GM21423 (cell line): ENCODE measurements around the gene NARF.
"Not testable (repeated sequence)": the region's sequence is repeated elsewhere in the genome, so short reads cannot be mapped to it uniquely, and the experiment has no call there.

Experiments used
- ATAC-seq: cut with Tn5 transposase; IDR thresholded peaks from one replicate; pipeline ENCODE4 v1.9.1; 2021; ENCODE audit warnings: mild to moderate bottlenecking, moderate library complexity; ENCODE audit not compliant: unreplicated experiment

NARF gene

DNA sequence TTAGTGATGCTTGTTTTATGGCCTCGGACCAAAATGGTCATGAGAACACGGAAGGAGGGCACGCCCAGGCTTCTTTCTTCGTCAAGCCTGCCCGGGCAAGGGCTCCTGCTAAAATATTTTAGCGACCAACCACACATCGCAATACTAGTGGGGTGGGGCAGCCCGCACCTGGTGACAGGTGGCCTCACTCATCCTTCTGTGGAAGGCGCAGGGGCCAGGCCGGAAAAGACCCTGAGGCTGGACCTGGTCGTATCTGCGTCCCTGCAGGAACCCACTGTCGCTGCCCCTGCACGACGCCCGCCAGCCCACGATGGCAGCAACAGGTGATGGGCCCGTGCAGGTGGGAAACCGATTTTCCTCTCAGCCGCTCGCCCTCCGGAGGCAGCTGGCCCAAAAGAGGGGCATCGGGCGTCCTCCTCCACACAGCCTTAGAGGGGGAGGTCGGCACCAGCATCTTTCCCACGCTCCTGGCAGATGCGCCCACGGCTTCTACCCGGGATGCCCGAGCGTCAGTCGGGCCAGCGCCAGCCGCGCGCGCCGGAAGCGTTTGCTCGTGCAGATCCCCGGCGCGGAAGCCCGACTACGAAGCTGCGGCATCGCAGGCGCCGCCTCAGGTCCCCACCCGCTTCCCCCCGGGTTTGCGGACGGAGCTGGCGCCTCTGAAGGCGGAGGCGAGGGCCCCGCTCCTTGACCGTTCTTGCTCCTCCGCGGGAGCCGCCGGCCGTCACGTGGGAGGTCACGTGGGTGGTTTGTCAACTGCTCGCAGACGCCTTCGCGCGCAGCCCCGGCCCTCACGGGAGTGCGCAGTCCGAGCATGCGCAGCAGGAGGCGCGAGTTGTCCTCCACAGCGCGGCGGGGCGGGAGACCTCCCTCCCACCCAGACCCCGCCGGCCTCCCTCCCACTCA, 38.2 kb downstream of the NARF start:
- ATAC-seq, result peak; percentile 68

DNA sequence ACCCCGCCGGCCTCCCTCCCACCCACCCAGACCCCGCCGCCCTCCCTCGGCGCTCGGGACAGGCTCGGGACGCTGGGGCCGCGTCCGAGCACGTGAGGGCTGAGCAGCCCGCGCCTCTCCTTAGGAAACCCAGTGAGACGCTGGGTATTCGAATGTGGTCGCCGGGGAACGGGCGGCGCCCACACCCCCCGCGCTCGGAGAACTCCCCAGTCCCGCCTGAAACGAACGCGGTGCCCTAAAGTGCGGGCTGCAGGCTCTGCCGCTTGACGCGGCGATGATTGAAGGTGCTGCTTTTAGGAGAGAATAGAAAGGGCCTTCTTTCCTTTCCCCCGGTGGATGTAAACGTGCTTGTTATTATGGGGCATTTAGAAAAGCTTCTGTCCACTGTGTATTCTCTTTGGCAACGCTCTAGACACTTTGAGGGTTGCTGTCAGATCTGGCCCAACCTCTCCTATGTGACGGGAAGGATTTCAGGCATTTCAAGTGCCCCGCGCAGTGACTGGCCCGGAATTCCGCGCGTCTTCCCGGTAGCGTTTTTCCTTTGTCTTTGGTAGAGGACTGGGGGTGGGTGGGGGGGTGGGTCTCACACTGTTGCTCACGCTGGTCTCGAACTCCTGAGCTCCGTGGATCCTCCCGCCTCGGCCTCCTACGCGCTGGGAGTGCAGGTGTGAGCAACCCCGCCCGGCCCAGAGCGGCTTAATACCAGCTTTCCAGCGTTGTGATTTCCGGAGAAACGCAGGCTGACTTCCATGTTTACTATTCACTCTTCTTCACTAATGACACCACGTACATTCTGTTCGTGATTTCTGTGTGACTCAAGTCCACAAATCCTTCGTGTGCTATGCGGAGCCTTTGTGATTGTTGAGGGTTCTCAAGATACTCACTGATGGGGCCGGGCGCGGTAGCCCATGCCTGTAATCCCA, 39.2 kb downstream of the NARF start:
- peak; percentile 4 for ATAC-seq

DNA sequence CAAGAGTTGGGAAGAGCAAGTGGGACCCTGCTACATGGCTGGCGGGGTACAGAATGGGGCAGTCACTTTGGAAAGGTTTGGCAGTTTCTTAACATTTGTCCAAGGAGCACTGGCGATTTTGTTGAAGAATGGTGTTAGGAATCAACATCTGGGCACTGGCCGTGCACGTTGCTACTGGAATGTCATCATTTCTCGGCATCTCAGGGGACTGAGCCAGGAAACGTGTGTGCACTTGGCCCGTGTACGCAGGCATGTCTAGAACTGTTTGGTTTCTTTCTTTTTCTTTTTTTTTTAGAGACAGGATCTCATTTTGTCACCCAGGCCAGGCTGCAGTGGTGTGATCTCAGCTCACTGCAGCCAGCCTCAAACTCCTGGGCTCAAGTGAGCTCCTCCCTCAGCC, 43.7 kb downstream of the NARF start:
- ATAC-seq, result no peak

DNA sequence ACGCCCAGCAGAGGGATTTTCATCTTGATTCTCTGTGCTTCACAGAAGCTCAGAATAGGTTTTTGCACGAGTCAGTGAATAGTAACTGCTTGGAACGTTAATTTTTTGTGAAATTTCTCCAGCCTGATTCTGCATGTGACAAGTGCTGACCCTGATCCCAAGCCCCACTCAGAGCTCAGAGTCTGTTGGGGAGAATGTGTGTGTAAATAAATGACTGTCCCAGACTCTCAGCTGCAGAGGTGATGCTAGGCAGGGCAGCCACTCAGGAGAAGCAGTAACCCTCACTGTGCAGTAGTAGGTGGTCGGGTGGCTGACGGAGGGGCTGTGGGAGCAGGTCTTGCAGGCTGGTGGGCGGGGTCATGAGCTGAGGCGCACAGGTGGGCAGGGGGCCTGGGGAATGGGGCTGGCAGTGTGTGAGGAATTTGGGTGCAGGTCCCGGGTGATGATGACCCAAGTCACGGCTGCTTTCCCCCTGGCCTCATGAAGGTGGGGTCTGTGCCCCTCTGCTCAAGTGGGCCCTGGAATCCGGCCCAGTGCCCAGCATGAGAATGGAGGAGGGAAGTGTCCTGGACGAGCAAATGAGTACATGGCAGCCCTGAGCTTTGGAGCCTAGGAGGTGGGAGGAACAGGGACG, 44.7 kb downstream of the NARF start:
- ATAC-seq, result no peak

DNA sequence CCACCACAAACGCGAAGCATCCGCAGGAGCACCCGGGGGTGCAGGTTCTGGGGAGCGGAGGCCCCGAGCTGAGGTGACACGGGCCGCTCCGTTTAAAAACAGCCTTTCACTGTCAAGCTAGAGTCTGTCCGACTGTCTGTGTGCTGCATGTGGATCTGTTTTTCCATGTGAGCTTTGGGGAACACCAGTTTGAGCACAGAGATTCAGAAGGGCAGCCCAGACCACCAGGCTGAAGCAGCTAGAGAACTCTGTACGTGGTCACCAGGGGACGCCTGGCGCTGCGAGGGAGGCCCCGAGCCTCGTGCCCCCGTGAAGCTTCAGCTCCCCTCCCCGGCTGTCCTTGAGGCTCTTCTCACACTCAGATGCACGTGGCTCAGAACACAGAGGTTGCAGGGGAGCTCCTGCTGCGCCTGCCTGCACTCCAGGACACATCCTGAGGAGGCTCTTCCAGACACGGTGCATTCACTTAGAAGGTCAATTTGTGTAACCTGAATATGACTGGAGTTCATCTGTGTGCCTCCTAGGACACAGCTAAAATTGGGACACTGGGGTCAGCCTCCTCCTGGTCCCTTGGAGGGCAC, 45.3 kb downstream of the NARF start:
- no peak for ATAC-seq

DNA sequence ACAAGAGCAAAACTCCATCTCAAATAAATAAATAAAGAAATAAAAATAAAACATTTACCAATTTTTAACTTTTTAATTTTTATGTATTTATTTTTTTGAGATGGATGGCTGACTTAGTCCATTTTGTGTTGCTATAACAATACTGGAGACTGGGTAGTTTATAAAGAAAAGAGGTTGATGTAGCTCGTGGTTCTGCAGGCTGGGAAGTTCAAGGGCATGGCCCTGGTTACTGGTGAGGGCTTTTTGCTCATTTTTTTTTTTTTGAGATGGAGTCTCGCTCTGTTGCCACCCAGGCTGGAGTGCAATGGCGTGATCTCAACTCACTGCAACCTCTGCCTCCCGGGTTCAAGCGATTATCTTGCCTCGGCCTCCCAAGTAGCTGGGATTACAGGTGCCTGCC, 46.8 kb downstream of the NARF start:
- no peak for ATAC-seq

DNA sequence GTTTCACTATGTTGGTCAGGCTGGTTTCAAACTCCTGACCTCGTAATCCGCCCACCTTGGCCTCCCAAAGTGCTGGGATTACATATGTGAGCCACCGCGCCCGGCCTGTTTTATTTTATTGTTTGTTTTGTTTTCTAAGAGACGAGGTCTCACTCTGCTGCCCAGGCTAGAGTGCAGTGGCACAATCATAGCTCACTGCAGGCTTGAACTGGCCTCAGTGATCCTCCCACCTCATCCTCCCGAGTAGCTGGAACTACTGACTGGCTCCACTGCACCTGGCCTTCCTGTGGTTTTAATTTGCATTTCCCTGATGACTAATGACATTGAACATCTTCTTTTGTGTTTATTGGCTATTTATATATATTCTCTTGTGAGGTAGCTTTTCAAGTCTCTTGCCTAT, 47.9 kb downstream of the NARF start:
- peak; percentile 88 for ATAC-seq

DNA sequence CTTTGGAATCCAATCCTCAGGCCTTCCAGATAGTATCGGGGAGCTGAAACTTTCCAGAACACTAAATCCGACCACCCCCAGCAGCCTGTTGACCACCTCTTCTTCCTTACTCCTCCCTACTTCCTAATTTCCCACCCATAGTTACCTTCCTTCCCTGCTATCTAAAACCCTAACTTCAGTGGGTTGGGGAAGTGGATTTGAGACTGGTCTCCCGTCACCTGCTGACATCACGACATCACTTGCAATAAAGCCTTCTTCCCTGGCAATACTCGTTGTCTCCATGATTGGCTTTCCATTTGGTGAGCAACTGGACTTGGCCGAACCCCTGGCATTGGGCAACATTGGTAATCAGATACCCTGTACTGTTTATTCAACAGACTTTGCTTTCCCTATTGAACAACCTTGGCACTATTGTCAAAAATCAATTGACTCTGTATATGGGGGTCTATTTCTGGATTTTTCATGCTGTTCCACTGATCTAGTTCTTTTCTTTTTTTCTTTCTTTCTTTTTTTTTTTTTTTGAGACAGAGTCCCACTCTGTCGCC, 49.2 kb downstream of the NARF start:
- ATAC-seq, result no peak

DNA sequence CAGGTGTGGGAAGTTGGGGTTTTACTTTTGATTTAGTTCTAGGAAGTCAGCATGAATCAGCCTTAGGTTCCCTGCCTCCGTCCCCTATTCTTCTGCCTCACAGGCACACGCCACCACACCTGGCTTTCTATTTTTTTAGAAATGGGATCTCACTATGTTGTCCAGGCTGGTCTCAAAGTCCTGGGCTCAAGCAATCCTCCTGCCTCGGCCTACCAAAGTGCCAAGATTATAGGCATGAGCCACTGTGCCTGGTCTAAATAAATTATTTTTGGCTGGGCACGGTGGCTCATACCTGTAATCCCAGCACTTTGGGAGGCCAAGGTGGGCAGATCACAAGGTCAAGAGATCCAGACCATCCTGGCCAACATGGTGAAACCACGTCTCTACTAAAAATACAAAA, 53.1 kb downstream of the NARF start:
- ATAC-seq, result not testable (repeated sequence)

DNA sequence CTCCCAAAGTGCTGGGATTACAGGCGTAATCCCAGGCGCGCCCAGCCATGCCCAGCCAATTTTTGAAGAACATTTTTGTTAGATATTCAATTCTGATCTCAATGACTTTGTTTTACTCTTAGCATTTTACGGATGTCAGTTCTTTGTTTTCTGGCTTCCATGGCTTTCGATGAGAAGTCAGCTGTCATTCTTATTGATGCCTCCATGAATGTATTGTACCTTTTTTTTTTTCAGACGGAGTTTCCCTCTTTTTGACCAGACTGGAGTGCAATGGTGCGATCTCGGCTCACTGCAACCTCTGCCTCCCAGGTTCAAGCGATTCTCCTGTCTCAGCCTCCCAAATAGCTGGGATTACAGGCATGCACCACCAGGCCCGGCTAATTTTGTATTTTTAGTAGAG, 55.3 kb downstream of the NARF start:
- ATAC-seq, result not testable (repeated sequence)

DNA sequence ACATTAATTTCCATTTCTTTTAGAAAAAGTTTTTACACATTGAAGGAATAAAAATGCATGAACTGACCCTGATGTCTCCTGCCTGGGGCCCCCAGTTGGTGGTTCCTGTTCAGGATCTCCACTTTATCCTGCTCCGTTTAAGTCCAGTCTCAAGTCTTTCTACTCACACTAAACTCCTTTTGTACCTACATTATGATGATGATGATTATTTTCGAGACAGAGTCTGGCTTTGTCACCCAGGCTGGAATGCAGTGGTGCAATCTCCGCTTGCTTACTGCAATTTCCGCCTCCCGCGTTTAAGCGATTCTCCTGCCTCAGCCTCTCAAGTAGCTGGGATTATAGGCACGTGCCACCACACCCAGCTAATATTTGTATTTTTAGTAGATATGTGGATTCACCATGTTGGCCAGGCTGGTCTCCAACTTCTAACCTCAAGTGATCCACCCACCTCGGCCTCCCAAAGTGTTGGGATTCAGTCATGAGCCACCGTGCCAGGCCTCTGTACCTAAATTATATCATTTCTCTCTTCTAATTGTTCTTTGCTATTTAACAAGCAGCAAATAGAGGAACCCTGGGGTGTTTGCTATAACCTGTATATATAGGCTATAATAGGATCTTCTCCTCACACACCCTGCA, 58.8 kb downstream of the NARF start:
- no peak for ATAC-seq

DNA sequence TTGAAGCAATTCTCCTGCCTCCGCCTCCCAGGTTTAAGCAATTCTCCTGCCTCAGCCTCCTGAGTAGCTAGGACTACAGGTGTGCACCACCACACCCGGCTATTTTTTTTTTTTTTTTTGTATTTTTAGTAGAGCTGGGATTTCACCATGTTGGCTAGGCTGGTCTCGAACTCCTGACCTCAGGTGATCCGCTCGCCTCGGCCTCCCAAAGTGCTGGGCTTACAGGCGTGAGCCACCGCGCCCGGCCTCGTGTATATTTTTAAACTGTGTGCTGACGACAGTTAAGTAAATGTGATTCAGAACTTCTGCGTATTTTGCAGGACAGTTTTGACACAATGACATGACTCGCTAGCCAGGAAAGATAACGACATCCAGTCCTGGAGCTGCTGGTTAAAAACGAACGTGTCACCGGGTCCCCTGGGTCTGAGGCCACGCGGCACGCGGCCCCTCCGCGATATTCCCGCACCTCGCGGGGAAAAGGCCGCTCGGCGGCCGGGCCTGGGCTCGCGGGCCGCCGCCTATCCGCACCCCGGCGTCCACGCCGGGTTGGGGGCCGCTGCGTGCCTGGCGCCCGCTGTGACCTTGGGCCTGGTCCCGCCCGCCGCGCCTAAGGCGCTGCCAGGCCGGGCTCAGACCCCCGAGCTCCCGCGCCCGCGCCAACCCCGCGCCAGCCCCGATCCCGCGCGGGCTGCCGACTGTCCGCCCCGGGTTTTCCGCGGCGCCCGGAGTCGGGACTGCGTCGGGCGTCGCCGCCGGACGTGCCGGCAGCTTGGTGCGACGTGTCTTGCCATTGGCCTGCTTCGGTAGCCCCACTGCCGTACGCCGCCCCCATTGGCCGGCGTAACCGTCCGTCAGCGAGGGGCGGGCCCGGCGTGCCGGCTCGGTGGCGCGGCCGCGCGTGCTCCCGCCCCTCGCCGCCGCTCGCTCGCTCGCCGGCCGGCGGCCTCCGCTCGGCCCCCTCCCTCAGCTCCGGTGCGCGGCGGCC, 60.6 kb downstream of the NARF start, which contains the start of gene FOXK2:
Gene FOXK2 (plus strand): TSS at position 907 of the 985 bp plus-strand sequence. CDS start 157 bp downstream, outside the sequence.
- ATAC-seq, result peak; percentile 91

DNA sequence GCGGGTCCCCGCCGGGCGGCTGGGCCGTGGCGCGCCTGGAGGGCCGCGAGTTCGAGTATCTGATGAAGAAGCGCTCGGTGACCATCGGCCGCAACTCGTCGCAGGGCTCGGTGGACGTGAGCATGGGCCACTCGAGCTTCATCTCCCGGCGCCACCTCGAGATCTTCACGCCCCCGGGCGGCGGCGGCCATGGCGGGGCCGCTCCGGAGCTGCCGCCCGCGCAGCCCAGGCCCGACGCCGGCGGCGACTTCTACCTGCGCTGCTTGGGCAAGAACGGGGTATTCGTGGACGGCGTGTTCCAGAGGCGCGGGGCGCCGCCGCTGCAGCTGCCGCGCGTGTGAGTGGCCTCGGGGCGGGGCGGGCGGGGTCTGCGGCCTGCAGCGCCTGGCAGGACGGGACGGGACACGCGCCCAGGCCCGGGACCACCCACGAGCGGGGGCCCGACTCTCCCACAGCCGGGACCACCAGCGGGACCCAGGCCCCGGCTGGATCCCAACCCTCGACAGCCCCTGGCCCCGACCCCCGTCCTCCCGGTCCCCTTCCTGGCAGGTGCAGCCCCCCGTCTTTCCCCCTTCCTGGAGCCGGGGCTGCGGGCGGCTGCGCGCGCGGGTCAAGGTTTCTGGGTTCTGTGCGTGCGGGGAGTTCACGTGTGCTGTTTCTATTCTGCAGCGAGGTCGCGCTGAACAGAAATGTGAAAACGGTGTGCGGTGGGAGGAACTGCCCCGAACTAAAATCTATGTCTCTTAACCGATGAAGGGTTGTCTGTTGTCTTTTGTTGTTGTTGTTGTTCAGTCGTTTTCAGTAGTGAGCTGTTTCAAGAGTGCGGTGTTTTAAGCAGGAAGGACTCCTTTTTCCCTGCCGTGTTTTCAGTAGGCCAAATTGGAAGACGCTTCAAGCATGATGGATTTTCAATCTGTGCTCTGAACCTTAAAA, 61.7 kb downstream of the NARF start:
- ATAC-seq, result no peak

DNA sequence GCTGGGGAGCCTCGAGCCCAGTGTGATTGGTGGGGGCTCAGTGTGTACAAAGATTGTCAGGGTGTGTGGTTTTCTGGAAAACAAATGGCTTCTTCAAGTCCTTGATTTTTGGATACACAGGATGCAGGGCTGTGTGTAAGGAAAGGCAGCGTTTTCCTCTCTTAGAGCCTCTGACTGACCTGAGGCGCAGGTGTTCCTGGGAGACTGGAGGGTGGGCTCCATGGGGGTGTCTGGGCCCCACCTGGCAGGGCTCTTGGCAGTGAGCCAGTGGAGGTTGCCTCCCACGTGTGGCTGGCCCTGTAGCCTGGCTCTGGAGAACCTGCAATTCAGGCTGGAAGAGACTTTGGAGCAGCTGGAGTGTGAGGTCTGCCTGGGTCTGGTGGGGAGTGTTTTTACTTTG, 66.0 kb downstream of the NARF start:
- ATAC-seq, result no peak

DNA sequence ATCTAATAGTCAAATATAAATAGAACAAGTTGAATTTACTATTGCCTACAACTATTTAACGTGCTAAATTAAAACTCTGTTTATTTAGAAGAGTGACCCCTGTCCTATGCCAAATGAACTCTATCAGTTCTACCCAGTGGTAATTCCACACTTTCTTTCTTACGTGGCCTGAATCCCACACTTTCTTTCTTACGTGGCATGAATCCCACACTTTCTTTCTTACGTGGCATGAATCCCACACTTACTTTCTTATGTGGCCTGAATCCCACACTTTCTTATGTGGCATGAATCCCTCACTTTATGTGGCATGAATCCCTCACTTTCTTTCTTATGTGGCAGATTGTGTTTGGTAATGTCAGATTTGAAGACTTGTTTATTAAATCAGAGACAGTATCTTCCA, 67.2 kb downstream of the NARF start:
- no peak for ATAC-seq

DNA sequence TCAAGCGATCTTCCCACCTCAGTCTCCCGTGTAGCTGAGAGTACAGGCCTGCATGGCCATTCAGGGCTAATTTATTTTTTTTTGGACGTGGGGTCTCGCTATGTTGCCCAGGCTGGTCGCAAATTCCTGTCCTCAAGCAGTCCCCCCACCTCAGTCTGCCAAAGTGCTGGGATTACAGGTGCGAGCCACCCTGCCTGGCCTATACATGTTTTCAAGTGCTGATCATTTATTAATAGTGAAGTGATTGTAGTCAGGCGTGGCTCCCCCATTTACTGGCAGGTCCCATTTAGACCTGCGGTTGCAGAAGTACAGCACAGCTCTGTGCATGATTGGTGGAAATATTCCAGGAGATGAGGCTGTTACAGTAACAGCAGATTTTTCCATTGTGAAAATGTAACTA, 69.4 kb downstream of the NARF start:
- no peak for ATAC-seq

DNA sequence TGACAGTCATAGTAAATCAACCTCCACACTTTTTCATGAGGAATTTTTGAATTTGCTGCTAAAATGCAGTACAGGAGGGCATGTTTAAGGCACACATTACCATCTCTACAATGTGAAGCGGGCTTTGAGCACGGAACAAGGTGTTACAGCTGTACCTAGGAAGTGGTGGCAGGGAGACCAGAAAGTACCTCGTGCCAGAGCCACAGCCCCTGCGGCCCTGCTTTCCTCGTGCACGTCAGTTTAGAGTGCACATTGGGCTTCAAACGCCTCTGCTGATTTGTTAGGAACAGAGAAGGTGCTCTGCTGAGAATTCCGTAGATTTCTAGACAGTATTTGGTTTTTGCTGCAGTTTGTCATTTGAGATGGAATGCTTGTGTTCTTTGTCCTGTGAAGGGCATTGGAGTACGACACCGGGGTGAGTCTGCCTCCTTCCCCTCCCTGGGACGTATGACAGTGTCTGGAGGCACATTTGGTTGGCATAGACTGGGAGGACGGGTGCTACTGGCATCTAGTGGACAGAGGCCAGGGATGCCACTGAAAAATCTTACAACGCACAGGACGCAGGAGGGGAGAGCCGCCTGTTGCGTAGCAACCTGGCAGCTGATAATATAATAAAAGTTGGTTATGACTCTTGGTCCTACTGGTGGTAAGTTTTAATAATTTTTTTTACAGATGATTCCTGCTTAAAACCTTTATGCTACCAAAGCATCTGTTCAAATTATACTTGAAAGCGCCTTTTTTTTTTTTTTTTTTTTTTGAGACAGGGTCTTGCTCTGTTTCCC, 70.1 kb downstream of the NARF start:
- ATAC-seq, result no peak
